ENCODE data around the gene SLC4A5. TPM values are rescaled to one million over a fixed set of nuclear protein-coding genes. Genes with fewer than 3 reads are reported as not detected.

Gene SLC4A5
- total RNA-seq, 1 experiment from 2014 or later = 1.8 TPM

DNA sequence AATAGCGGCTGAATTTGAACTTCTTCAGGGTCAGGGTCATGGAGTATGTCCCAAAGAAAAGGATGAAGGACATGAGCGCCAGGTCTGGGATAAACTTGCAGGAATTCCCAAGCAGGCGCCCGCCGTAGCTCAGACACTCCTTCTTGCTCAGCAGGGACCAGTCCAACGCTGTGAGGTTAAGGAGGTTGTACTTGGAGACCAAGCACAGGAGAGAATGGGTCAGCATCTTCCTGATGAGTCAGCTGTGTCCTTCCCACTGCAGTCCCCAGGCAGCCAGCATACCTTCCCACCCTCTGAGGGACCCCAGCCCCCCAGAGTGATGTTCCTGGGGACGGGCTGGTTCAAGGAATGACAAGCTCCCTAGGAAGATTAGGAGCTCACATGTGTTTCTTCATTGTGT lies 103.9 kb downstream of the SLC4A5 start (continued):
- TF ChIP-seq, protein P1, sequence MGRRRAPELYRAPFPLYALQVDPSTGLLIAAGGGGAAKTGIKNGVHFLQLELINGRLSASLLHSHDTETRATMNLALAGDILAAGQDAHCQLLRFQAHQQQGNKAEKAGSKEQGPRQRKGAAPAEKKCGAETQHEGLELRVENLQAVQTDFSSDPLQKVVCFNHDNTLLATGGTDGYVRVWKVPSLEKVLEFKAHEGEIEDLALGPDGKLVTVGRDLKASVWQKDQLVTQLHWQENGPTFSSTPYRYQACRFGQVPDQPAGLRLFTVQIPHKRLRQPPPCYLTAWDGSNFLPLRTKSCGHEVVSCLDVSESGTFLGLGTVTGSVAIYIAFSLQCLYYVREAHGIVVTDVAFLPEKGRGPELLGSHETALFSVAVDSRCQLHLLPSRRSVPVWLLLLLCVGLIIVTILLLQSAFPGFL (CRISPR knock-in tag; IDR thresholded peaks at IDR 0.05; ENCODE audit: borderline replicate concordance) = no peak
- TF ChIP-seq NFE2L1 (CRISPR knock-in tag; IDR thresholded peaks at IDR 0.05) = no peak

GRCh38 chr2:74238879-74239278 lies 104.3 kb downstream of the SLC4A5 start:
- Mint-ChIP-seq H3K4me3 (no peak overlapping the region), H3K36me3 (no peaks in the 10 kb centered on the region), H3K27me3 (ENCODE audit: low read depth) (peaks cover 5% of the 10 kb centered on the region), H3K9me3 (no peaks in the 10 kb centered on the region), H3K4me1 (0 out of 2 replicates have a peak, but pooled peaks cover under 1% of the 10 kb centered on the region), H3K27ac (no peak overlapping the region)
- ChIA-PET CTCF (interaction anchor here (1.0 to 1.4 kb wide), 3 partner anchors 11 to 96 kb away, joined by 4 to 8 read pairs (median 6); no protein-coding TSS in a partner anchor), POLR2A (no interaction called here)
- TF ChIP-seq TCF7 (CRISPR knock-in tag; IDR thresholded peaks at IDR 0.05; ENCODE audit: low read depth) (no peak), FOXP4 (CRISPR knock-in tag; IDR thresholded peaks at IDR 0.05) (no peak), ZBTB43 (CRISPR knock-in tag; IDR thresholded peaks at IDR 0.05) (no peak), HMGA2 (CRISPR knock-in tag; IDR thresholded peaks at IDR 0.05) (no peak), CDX4 (CRISPR knock-in tag; IDR thresholded peaks at IDR 0.05; ENCODE audit: borderline replicate concordance) (no peak), ATF6 (CRISPR knock-in tag; IDR thresholded peaks at IDR 0.05) (no peak), NR1H2 (CRISPR knock-in tag; IDR thresholded peaks at IDR 0.05) (no peak), TP53 (CRISPR knock-in tag; IDR thresholded peaks at IDR 0.05) (no peak)
- no peak for ATAC-seq
- DNase-seq (ENCODE audit: low spot score) = no peak

- H3K27me3 Mint-ChIP-seq (ENCODE audit: low read depth) = peaks cover 2% of the 10 kb centered on the region; the same call in 1 of the 2 replicates
- H3K4me3 Mint-ChIP-seq = no peak overlapping the region
- CTCF ChIA-PET = no interaction called here
- no peaks in the 10 kb centered on the region for H3K9me3 Mint-ChIP-seq
- POLR2A ChIA-PET = interaction anchor here (0.6 kb wide), 1 partner anchor 53 kb away, joined by 5 read pairs; no protein-coding TSS in a partner anchor
- DNase-seq (ENCODE audit: low spot score) = no peak
- H3K27ac Mint-ChIP-seq = no peak overlapping the region
- no peak for ATAC-seq
- no peaks in the 10 kb centered on the region for H3K36me3 Mint-ChIP-seq
- 0 out of 2 replicates have a peak, but pooled peaks cover 3% of the 10 kb centered on the region for H3K4me1 Mint-ChIP-seq
- no peak for TF ChIP-seq ZNF232 (CRISPR knock-in tag; IDR thresholded peaks at IDR 0.05)
- TF ChIP-seq, protein P2, sequence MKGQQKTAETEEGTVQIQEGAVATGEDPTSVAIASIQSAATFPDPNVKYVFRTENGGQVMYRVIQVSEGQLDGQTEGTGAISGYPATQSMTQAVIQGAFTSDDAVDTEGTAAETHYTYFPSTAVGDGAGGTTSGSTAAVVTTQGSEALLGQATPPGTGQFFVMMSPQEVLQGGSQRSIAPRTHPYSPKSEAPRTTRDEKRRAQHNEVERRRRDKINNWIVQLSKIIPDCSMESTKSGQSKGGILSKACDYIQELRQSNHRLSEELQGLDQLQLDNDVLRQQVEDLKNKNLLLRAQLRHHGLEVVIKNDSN (CRISPR knock-in tag; IDR thresholded peaks at IDR 0.05) = no peak
- TF ChIP-seq SMAD3 (CRISPR knock-in tag; IDR thresholded peaks at IDR 0.05; ENCODE audit: borderline replicate concordance) = no peak
- TF ChIP-seq SMAD4 (CRISPR knock-in tag; IDR thresholded peaks at IDR 0.05) = no peak
- TF ChIP-seq, protein P3, sequence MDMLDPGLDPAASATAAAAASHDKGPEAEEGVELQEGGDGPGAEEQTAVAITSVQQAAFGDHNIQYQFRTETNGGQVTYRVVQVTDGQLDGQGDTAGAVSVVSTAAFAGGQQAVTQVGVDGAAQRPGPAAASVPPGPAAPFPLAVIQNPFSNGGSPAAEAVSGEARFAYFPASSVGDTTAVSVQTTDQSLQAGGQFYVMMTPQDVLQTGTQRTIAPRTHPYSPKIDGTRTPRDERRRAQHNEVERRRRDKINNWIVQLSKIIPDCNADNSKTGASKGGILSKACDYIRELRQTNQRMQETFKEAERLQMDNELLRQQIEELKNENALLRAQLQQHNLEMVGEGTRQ (CRISPR knock-in tag; IDR thresholded peaks at IDR 0.05) = no peak
- no peak for TF ChIP-seq CTCF (IDR thresholded peaks at IDR 0.05)
- TF ChIP-seq, protein P4, sequence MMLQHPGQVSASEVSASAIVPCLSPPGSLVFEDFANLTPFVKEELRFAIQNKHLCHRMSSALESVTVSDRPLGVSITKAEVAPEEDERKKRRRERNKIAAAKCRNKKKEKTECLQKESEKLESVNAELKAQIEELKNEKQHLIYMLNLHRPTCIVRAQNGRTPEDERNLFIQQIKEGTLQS (CRISPR knock-in tag; conservative IDR thresholded peaks at IDR 0.05) = no peak
- no peak for TF ChIP-seq ZNF138 (CRISPR knock-in tag; conservative IDR thresholded peaks at IDR 0.05)
- TF ChIP-seq FOXP1 (CRISPR knock-in tag; IDR thresholded peaks at IDR 0.05; ENCODE audit: borderline replicate concordance) = no peak
- no peak for TF ChIP-seq ETV6 (CRISPR knock-in tag; IDR thresholded peaks at IDR 0.05)
These were observed 108.2 kb downstream of the SLC4A5 start for GRCh38 chr2:74235041-74235440.
